HL-60 (cell line): ENCODE measurements around the gene SP9.

Experiments used
- DNase-seq, 2 experiments: peaks; one replicate each; pipeline ENCODE4 v3.0.0-alpha.2; 2010 to 2020; ENCODE audit warnings: low read depth in 1 of 2, low spot score in 1 of 2
- H3K27ac ChIP-seq: fragments of 250-450 bp; sonication (Bioruptor Pico); replicated peaks from 2 replicates; pipeline ENCODE4 v1.5.1; 2020; ENCODE audit warnings: mild to moderate bottlenecking, moderate library complexity
- H3K27me3 ChIP-seq: fragments of 250-450 bp; sonication (Bioruptor Pico); 2 replicates; pipeline ENCODE4 v1.5.1; 2021; ENCODE audit warnings: mild to moderate bottlenecking, moderate library complexity; ENCODE audit not compliant: insufficient read depth, poor library complexity, severe bottlenecking
- H3K4me3 ChIP-seq: replicated peaks from 2 replicates; pipeline ENCODE4 v1.5.1; 2011; ENCODE audit warnings: mild to moderate bottlenecking, control low read depth, low read length; ENCODE audit not compliant: insufficient read depth
- GABPA ChIP-seq: IDR thresholded peaks from 2 replicates; pipeline ENCODE4 v1.6.1; 2012; ENCODE audit warnings: low read depth
- POLR2AphosphoS5 ChIP-seq: IDR thresholded peaks from 2 replicates; pipeline ENCODE4 v1.6.1; 2012; ENCODE audit warnings: low read depth
- SPI1 ChIP-seq: IDR thresholded peaks from 2 replicates; pipeline ENCODE4 v1.6.1; 2012; ENCODE audit warnings: low read depth, mild to moderate bottlenecking, borderline replicate concordance
- TF ChIP-seq, protein P1 (sequence below): IDR thresholded peaks from one replicate; pipeline ENCODE4 v1.5.1; 2011; ENCODE audit warnings: low read length, control low read depth, inconsistent platforms; ENCODE audit not compliant: insufficient read depth
- TF ChIP-seq, protein P2 (sequence below): IDR thresholded peaks from 2 replicates; pipeline ENCODE4 v1.6.1; 2012; ENCODE audit warnings: low read depth; ENCODE audit not compliant: insufficient replicate concordance

SP9 gene

DNA sequence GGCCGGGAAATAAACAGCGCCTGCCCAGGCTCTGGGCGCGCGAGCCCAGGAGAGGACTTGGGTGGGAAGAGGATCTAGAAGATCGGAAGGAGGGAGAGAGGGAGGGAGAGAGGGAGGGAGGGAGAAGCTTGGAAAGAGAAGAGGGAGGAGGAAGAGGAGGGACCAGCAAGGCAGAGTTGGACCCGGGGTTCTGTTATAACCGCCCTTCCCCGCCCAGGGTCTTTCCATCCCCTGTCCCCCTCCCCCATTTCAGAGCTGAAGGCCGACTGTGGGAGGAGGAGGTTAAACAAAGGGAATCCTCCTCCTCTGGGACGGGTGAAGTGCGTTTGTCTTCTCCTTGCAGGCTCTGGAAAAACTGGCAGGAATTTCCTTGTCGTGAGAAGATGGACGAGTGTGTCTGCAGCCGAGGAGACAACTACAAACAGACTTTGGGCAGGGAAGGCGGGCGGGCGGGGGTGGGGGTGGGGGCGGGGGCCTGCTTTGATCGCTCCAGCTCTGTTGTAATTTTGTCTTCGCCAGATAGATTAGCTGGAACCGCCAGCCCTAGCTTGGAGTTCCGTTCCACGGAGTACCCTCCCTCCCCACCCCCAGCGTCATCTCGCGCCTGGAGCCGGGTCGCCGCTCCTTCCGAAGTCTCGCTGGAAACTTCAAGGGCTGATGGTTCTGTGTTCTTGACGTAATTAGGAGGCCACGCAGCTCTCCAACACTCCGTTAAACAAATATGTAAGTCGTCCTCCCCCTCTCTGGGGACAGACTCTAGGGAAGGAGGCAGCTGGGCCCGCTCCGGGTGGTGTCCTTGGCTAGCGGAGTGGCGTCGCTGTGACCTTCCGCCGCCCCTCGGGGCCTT is 6.4 kb upstream of the SP9 start:
- Histone ChIP-seq H3K27ac (no peak overlapping the region), H3K27me3 (peaks cover 66% of the 10 kb centered on the region), H3K4me3 (no peak overlapping the region)
- TF ChIP-seq POLR2AphosphoS5 (no peak), SPI1 (no peak), GABPA (no peak)
- TF ChIP-seq, protein P1, sequence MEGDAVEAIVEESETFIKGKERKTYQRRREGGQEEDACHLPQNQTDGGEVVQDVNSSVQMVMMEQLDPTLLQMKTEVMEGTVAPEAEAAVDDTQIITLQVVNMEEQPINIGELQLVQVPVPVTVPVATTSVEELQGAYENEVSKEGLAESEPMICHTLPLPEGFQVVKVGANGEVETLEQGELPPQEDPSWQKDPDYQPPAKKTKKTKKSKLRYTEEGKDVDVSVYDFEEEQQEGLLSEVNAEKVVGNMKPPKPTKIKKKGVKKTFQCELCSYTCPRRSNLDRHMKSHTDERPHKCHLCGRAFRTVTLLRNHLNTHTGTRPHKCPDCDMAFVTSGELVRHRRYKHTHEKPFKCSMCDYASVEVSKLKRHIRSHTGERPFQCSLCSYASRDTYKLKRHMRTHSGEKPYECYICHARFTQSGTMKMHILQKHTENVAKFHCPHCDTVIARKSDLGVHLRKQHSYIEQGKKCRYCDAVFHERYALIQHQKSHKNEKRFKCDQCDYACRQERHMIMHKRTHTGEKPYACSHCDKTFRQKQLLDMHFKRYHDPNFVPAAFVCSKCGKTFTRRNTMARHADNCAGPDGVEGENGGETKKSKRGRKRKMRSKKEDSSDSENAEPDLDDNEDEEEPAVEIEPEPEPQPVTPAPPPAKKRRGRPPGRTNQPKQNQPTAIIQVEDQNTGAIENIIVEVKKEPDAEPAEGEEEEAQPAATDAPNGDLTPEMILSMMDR: no peak
- TF ChIP-seq, protein P2, sequence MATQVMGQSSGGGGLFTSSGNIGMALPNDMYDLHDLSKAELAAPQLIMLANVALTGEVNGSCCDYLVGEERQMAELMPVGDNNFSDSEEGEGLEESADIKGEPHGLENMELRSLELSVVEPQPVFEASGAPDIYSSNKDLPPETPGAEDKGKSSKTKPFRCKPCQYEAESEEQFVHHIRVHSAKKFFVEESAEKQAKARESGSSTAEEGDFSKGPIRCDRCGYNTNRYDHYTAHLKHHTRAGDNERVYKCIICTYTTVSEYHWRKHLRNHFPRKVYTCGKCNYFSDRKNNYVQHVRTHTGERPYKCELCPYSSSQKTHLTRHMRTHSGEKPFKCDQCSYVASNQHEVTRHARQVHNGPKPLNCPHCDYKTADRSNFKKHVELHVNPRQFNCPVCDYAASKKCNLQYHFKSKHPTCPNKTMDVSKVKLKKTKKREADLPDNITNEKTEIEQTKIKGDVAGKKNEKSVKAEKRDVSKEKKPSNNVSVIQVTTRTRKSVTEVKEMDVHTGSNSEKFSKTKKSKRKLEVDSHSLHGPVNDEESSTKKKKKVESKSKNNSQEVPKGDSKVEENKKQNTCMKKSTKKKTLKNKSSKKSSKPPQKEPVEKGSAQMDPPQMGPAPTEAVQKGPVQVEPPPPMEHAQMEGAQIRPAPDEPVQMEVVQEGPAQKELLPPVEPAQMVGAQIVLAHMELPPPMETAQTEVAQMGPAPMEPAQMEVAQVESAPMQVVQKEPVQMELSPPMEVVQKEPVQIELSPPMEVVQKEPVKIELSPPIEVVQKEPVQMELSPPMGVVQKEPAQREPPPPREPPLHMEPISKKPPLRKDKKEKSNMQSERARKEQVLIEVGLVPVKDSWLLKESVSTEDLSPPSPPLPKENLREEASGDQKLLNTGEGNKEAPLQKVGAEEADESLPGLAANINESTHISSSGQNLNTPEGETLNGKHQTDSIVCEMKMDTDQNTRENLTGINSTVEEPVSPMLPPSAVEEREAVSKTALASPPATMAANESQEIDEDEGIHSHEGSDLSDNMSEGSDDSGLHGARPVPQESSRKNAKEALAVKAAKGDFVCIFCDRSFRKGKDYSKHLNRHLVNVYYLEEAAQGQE: no peak
- no peak for DNase-seq

GRCh38 chr2:174328961-174329715 is 5.6 kb upstream of the SP9 start:
- TF ChIP-seq POLR2AphosphoS5 (no peak), GABPA (no peak), SPI1 (no peak)
- TF ChIP-seq, protein P2: no peak
- TF ChIP-seq, protein P1: no peak
- Histone ChIP-seq H3K27ac (no peak overlapping the region), H3K27me3 (peaks cover 74% of the 10 kb centered on the region), H3K4me3 (no peak overlapping the region)
- no peak for DNase-seq

DNA sequence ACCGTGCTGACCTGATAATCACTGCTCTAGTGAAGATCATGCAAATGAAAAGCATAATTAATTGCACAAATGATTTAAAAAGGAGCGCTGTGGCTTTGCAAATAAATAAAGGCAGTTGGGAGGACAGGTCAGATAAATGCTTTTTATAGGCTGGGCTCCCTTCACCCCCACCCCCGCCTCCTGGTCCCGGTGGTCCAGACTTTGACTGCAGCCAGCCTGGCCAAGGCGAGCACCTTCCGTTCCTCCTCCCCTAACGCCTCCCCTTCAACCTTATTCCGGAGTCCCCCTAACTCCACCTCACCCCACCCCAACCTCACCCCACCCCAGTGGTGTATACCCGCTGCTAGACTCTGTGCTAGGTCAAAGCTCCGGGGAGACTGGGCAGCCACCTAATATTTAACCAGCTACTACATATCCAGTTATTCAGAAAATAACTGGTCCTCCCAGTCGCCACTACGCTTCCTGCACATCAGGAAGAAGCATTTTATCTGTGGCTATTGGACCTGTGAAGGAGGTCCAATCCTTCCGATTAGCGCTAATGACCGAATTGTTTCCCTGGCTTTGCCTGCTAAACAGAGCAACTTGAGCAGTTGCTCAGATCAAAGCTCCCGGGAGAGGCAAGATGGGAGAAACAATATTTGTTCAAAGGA is 3.7 kb upstream of the SP9 start:
- no peak for DNase-seq
- Histone ChIP-seq H3K27me3 (peaks cover 91% of the 10 kb centered on the region), H3K27ac (no peak overlapping the region), H3K4me3 (no peak overlapping the region)
- TF ChIP-seq POLR2AphosphoS5 (no peak), GABPA (no peak), SPI1 (no peak)
- TF ChIP-seq, protein P1: no peak
- TF ChIP-seq, protein P2: no peak
